ENCODE results near the gene KLKB1. TPM values are rescaled to one million over a fixed set of nuclear protein-coding genes. Genes with fewer than 3 reads are reported as not detected.

The KLKB1 gene
- total RNA-seq, 1 donor from 2014 or later = 1.6 TPM

DNA sequence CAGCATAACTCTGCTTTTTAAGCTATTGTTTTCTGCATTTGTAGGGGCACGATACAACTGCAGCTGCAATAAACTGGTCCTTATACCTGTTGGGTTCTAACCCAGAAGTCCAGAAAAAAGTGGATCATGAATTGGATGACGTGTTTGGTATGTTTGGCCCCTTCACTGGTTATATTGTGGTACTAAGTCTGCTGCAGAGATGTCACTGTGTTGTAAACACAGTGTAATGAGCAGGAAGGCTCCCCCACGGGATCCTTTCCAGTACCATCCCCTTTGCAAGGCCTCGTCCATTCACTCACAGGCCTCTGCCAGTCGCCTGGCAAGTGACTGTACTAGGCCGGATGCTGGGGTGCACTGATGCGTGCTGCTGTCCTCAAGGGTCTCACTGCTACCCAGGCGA, 22.2 kb upstream of the KLKB1 start:
- no peak overlapping the region for H3K27ac ChIP-seq

DNA sequence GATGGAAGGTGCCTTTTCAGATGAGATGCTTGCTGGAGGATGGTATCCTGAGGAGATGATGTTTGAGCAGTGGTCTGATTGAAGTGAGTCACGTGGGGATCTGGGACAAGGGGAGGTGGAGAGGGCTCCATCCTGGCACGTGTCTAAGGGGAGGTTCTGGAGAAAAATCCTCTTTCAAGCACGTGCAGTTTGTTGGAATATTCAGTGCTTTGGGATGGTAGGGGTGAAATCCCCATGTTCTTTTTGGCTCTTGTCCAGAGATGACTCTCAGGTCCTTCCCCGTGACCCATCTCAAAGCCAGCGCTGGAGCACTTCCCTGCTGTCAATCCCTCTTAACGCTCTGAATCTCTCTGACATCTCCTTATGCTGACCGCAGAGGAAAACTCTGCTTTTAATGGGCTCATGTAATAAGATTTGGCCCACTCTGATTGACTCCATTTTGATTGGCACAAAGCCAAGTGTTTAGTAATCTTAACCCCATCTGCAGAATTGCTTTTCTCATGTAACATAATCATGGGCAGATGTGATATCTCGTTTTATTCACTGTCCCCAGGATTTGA, 10.8 kb upstream of the KLKB1 start:
- ATAC-seq = no peak
- intact Hi-C loops (cut with DNase I) = no loop called here
- no peak overlapping the region for H3K4me3 ChIP-seq
- TF ChIP-seq, protein P1, sequence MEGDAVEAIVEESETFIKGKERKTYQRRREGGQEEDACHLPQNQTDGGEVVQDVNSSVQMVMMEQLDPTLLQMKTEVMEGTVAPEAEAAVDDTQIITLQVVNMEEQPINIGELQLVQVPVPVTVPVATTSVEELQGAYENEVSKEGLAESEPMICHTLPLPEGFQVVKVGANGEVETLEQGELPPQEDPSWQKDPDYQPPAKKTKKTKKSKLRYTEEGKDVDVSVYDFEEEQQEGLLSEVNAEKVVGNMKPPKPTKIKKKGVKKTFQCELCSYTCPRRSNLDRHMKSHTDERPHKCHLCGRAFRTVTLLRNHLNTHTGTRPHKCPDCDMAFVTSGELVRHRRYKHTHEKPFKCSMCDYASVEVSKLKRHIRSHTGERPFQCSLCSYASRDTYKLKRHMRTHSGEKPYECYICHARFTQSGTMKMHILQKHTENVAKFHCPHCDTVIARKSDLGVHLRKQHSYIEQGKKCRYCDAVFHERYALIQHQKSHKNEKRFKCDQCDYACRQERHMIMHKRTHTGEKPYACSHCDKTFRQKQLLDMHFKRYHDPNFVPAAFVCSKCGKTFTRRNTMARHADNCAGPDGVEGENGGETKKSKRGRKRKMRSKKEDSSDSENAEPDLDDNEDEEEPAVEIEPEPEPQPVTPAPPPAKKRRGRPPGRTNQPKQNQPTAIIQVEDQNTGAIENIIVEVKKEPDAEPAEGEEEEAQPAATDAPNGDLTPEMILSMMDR (IDR thresholded peaks at IDR 0.05) = no peak
- no peaks in the 10 kb centered on the region for H3K9me3 ChIP-seq
- no peaks in the 10 kb centered on the region for H3K36me3 ChIP-seq
- no peaks in the 10 kb centered on the region for H3K27me3 ChIP-seq (ENCODE audit: low read depth)
- H3K27ac ChIP-seq = no peak overlapping the region
- H3K4me1 ChIP-seq = no peaks in the 10 kb centered on the region
- DNase-seq = no peak

More for the DNA sequence above, 22.2 kb upstream of the KLKB1 start:
- no peaks in the 10 kb centered on the region for H3K27me3 ChIP-seq (ENCODE audit: low read depth)
- TF ChIP-seq, protein P1 (IDR thresholded peaks at IDR 0.05) = no peak
- H3K36me3 ChIP-seq = peaks cover 10% of the 10 kb centered on the region
- no peak for DNase-seq
- no peak for ATAC-seq
- intact Hi-C loops (cut with DNase I) = no loop called here
- no peak overlapping the region for H3K4me3 ChIP-seq
- H3K4me1 ChIP-seq = no peaks in the 10 kb centered on the region
- no peaks in the 10 kb centered on the region for H3K9me3 ChIP-seq

DNA sequence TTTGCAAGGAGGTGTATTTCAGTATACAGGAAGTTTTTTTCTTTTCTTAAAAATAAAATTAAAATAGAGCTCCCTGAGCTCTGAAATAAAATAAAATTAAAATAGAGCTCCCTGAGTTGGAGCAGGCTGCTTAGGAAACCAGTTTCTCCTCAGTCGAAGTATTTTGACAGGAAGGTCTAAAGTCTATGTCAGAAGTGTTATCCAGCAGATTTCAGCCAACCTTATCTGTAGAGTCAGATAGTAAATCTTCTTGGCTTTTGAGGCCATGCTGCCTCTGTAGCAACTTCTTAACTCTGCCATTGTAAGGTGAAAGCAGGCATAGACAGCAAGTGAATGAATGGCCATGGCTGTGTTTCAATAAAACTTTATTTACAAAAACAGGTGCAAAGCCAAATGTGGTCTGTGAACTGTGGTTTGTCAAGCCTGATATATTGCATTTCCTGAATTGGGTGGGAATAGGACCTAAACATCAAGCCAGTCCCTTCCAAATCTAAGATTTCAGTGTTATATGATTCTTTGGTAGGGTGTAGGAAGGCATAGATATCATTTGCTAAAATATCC, 9.5 kb upstream of the KLKB1 start:
- Histone ChIP-seq H3K36me3 (no peaks in the 10 kb centered on the region), H3K4me3 (no peak overlapping the region), H3K27ac (no peak overlapping the region), H3K9me3 (no peaks in the 10 kb centered on the region), H3K27me3 (ENCODE audit: low read depth) (no peaks in the 10 kb centered on the region), H3K4me1 (no peaks in the 10 kb centered on the region)
- TF ChIP-seq, protein P1 (IDR thresholded peaks at IDR 0.05) = no peak
- intact Hi-C loops (cut with DNase I) = no loop called here
- DNase-seq (no peak), ATAC-seq (no peak)

DNA sequence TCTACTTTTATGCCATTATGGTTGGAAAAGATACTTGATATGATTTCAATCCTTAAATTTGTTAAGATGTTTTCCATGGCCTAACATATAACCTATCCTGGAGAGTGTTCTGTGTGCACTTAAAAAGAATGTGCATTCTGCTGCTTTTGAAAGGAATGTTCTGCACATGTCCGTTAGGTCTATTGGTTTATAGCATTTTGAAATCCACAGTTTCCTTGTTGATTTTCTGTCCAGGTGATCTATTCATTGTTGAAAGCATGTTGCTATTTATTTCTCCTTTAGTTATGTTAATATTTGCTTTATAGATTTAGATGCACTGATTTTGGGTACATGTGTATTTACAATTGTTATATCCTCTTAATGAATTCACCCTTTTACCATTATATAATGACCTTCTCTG, 5.7 kb upstream of the KLKB1 start:
- Histone ChIP-seq H3K4me3 (no peak overlapping the region), H3K9me3 (peaks cover 6% of the 10 kb centered on the region), H3K27ac (no peak overlapping the region), H3K27me3 (ENCODE audit: low read depth) (no peaks in the 10 kb centered on the region), H3K4me1 (no peaks in the 10 kb centered on the region), H3K36me3 (no peaks in the 10 kb centered on the region)
- ATAC-seq (no peak), DNase-seq (no peak)
- TF ChIP-seq, protein P1 (IDR thresholded peaks at IDR 0.05) = no peak
- intact Hi-C loops (cut with DNase I) = no loop called here

DNA sequence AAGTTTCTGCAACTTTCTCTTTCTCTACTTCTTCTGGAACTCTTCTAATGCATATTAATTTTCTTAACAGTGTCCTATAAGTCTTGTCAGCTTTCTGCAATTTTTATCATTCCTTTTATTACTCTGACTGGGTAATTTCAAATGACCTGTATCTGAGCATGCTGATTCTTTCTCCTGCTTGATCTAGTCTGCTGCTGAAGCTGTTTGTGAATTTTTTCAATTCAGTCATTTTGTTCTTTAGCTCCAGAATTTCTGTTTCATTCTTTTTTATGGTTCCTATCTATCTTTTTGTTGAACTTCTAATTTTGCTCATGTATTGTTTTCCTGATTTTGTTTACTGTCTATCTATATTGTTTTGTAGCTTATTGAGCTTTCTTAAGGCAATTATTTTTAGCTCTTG, 1.5 kb upstream of the KLKB1 start:
- no peaks in the 10 kb centered on the region for H3K27me3 ChIP-seq (ENCODE audit: low read depth)
- no peak overlapping the region for H3K4me3 ChIP-seq
- DNase-seq (no peak), ATAC-seq (no peak)
- no peaks in the 10 kb centered on the region for H3K36me3 ChIP-seq
- intact Hi-C loops (cut with DNase I) = no loop called here
- H3K9me3 ChIP-seq = peaks cover 6% of the 10 kb centered on the region
- TF ChIP-seq, protein P1 (IDR thresholded peaks at IDR 0.05) = no peak
- H3K4me1 ChIP-seq = no peaks in the 10 kb centered on the region
- no peak overlapping the region for H3K27ac ChIP-seq

All from lower lobe of right lung (tissue), 2 donors.